ENCODE data around the gene SMIM17.

SMIM17 gene

GRCh38 chr19:56603829-56604228, 39.1 kb upstream of the SMIM17 start:
- H3K4me3 ChIP-seq (ENCODE audit: low read depth, low read length), result no peak overlapping the region
- no peak for TF ChIP-seq CTCF (IDR thresholded peaks at IDR 0.05; ENCODE audit: low read depth, low read length)

GRCh38 chr19:56608274-56608964, 34.5 kb upstream of the SMIM17 start:
- TF ChIP-seq CTCF (IDR thresholded peaks at IDR 0.05; ENCODE audit: low read depth, low read length), result no peak

GRCh38 chr19:56611288-56611687, 31.7 kb upstream of the SMIM17 start:
- no peak overlapping the region for H3K4me3 ChIP-seq (ENCODE audit: low read depth, low read length)
- no peak for TF ChIP-seq CTCF (IDR thresholded peaks at IDR 0.05; ENCODE audit: low read depth, low read length)

More at GRCh38 chr19:56608274-56608964, 34.5 kb upstream of the SMIM17 start:
- no peak overlapping the region for H3K4me3 ChIP-seq (ENCODE audit: low read depth, low read length)

- no peak for TF ChIP-seq CTCF (IDR thresholded peaks at IDR 0.05; ENCODE audit: low read depth, low read length)
These were observed 30.2 kb upstream of the SMIM17 start for GRCh38 chr19:56612737-56613136.

GRCh38 chr19:56613639-56614038, 29.3 kb upstream of the SMIM17 start:
- TF ChIP-seq CTCF (IDR thresholded peaks at IDR 0.05; ENCODE audit: low read depth, low read length), result no peak
- H3K4me3 ChIP-seq (ENCODE audit: low read depth, low read length), result no peak overlapping the region

More at GRCh38 chr19:56612737-56613136, 30.2 kb upstream of the SMIM17 start:
- H3K4me3 ChIP-seq (ENCODE audit: low read depth, low read length), result no peak overlapping the region

DNA sequence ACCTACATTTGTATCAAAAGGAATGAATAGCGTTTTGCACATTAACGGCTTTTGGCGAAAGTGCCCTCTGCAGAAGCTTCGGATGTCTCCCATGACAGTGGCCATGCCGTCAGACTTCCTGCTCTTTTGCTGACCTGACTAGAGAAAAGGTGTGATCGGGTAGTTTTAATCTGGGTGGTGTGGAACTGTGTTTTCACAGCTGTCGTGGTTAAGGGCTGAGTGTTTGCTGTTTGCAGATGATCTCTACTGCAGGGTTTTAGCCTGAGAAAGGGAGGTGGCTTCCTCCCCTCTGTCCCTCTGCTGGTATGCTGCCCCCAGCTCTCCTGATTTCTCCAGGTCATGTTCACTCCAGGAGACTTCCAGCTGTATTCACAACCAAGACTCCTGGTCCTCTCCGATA, 25.4 kb upstream of the SMIM17 start:
- no peak overlapping the region for H3K4me3 ChIP-seq (ENCODE audit: low read depth, low read length)
- no peak for TF ChIP-seq CTCF (IDR thresholded peaks at IDR 0.05; ENCODE audit: low read depth, low read length)

GRCh38 chr19:56619121-56619520, 23.8 kb upstream of the SMIM17 start:
- H3K4me3 ChIP-seq (ENCODE audit: low read depth, low read length), result no peak overlapping the region
- TF ChIP-seq CTCF (IDR thresholded peaks at IDR 0.05; ENCODE audit: low read depth, low read length), result no peak

Data from WI38 (cell line).